ENCODE results near the gene RPS26. TPM values are rescaled to one million over a fixed set of nuclear protein-coding genes. Genes with fewer than 3 reads are reported as not detected.
"Not testable (repeated sequence)": the region's sequence is repeated elsewhere in the genome, so short reads cannot be mapped to it uniquely, and the experiment has no call there.

Gene RPS26
- total RNA-seq, 1 donor from 2014 or later: 43.9 TPM

- Mint-ChIP-seq H3K9me3 (no peaks in the 10 kb centered on the region), H3K4me1 (ENCODE audit: low read depth) (peaks cover 2% of the 10 kb centered on the region), H3K4me3 (ENCODE audit: low read depth) (no peak overlapping the region), H3K27me3 (ENCODE audit: low read depth) (peaks cover 5% of the 10 kb centered on the region), H3K36me3 (ENCODE audit: low read depth) (no peaks in the 10 kb centered on the region), H3K27ac (no peak overlapping the region)
- intact Hi-C loops (cut with micrococcal nuclease): no loop called here
- no peak for DNase-seq (ENCODE audit: low spot score)
Measured at GRCh38 chr12:56061982-56062381, 20.3 kb downstream of the RPS26 start.

DNA sequence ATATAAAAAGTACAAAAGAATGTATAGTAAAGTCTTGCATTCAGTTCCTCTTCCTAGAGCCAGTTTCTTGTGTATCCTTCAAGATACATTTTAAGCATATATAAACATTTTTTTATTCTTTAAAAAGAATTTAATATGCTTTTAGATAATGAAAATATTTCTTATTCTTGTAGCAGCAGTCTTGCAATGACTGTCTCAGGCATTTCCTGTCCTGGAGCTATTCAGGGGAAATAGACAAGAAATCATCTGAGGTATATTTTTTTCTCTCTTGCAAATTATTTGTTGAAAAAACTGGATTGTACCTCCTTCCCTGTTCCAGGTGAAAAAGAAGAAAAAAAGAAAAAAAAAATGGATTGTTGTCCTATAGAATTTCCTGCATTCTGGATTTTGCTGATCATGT, 21.3 kb downstream of the RPS26 start:
- Mint-ChIP-seq H3K9me3 (no peaks in the 10 kb centered on the region), H3K27me3 (ENCODE audit: low read depth) (peaks cover 5% of the 10 kb centered on the region), H3K36me3 (ENCODE audit: low read depth) (no peaks in the 10 kb centered on the region), H3K4me3 (ENCODE audit: low read depth) (no peak overlapping the region), H3K4me1 (ENCODE audit: low read depth) (peaks cover 2% of the 10 kb centered on the region), H3K27ac (no peak overlapping the region)
- intact Hi-C loops (cut with micrococcal nuclease): no loop called here
- no peak for DNase-seq (ENCODE audit: low spot score)

GRCh38 chr12:56071648-56072047, 29.9 kb downstream of the RPS26 start:
- DNase-seq (ENCODE audit: low spot score): no peak
- Mint-ChIP-seq H3K9me3 (no peaks in the 10 kb centered on the region), H3K36me3 (ENCODE audit: low read depth) (no peaks in the 10 kb centered on the region), H3K4me1 (ENCODE audit: low read depth) (peaks cover 7% of the 10 kb centered on the region), H3K27ac (no peak overlapping the region), H3K4me3 (ENCODE audit: low read depth) (no peak overlapping the region), H3K27me3 (ENCODE audit: low read depth) (peaks cover 2% of the 10 kb centered on the region)
- intact Hi-C loops (cut with micrococcal nuclease): no loop called here

DNA sequence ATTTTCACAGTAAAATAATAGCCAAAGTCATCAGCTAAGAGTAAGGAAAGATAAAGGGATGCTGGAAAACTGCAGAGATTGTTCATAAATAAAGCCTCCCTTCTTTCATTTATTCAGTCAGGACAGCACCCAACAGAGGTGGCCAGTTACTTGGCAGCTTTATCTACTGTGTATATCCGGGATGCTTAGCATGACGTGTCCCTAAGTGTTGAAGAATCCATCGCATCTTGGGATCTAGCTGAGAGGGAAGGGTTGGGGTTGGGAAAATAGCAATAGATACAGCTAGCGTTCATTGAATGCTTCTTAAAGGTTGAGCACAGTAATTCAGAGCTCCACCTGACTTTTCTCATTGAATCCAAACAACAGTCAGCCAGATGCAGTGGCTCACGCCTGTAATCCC, 32.7 kb downstream of the RPS26 start:
- Mint-ChIP-seq H3K27ac (no peak overlapping the region), H3K27me3 (ENCODE audit: low read depth) (peaks cover 6% of the 10 kb centered on the region), H3K4me1 (ENCODE audit: low read depth) (peaks cover 7% of the 10 kb centered on the region), H3K9me3 (no peaks in the 10 kb centered on the region), H3K36me3 (ENCODE audit: low read depth) (no peaks in the 10 kb centered on the region), H3K4me3 (ENCODE audit: low read depth) (no peak overlapping the region)
- intact Hi-C loops (cut with micrococcal nuclease): no loop called here
- DNase-seq (ENCODE audit: low spot score): no peak

- not testable (repeated sequence) for H3K4me1 Mint-ChIP-seq (ENCODE audit: low read depth); H3K9me3 Mint-ChIP-seq; H3K36me3 Mint-ChIP-seq (ENCODE audit: low read depth); H3K27ac Mint-ChIP-seq; DNase-seq (ENCODE audit: low spot score); H3K4me3 Mint-ChIP-seq (ENCODE audit: low read depth)
- intact Hi-C loops (cut with micrococcal nuclease): loop anchor here (2.0 kb wide), 1 partner anchor 31 kb away; no protein-coding TSS in a partner anchor
- peaks cover 24% of the 10 kb centered on the region for H3K27me3 Mint-ChIP-seq (ENCODE audit: low read depth)
Measured at GRCh38 chr12:56077966-56078365, 36.2 kb downstream of the RPS26 start.

DNA sequence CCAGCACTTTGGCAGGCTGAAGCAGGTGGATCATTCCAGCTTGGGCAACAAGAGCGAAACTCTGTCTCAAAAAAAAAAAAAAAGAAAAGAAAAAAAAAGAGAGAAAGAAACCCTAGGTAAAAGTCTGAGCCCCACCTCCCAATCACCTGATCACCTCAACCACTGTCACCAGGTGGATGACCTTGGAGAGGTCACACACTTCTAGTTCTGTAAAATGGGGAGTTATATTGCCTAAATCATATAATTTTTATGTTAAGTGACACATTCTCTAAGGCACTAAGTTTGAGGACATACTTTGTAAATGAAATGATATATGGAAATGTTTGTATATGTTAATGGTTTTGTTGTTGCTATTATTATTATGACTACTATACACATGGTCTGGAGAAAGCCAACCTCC, 36.7 kb downstream of the RPS26 start:
- no peaks in the 10 kb centered on the region for H3K36me3 Mint-ChIP-seq (ENCODE audit: low read depth)
- DNase-seq (ENCODE audit: low spot score): no peak
- H3K9me3 Mint-ChIP-seq: no peaks in the 10 kb centered on the region
- peak overlapping the region; percentile 68 for H3K4me3 Mint-ChIP-seq (ENCODE audit: low read depth)
- intact Hi-C loops (cut with micrococcal nuclease): loop anchor here (2.0 kb wide), 1 partner anchor 32 kb away; no protein-coding TSS in a partner anchor
- H3K4me1 Mint-ChIP-seq (ENCODE audit: low read depth): peaks cover 2% of the 10 kb centered on the region
- H3K27ac Mint-ChIP-seq: no peak overlapping the region
- peaks cover 25% of the 10 kb centered on the region for H3K27me3 Mint-ChIP-seq (ENCODE audit: low read depth)

DNA sequence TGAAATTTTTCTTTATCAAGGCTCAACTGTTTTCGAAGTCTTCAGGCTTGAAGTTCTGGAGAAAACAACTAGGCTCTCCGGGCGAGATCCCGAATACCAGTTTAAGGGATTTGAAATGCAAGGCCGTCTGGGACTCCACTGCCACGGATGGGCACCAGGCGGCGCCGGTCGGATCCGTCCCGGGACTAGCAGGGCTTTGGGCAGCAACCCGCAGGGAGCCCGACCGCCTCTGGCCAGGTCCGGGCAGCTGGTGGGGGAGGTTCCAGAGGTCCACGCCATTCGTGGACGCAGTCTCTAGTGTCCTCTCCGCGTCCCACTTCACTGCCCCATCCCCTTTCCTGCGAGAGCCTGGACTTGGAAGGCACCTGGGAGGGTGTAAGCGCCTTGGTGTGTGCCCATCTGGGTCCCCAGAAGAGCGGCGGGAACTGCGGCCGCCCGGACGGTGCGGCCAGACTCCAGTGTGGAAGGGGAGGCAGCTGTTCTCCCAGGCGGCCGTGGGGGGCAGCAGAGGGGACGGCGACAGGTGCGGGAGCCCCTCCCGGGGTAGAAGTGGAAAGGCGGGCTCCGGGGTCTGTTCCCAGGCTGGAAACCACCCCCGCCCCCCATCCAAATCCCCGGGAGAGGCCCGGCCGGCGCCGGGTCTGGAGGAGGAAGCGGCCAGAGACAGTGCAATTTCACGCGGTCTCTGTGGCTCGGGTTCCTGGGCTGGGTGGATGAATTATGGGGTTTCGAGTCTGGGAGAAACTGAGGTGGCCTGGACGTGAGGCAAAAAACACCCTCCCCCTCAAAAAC, 37.4 kb downstream of the RPS26 start:
- Mint-ChIP-seq H3K4me1 (ENCODE audit: low read depth) (peaks cover 2% of the 10 kb centered on the region), H3K9me3 (no peaks in the 10 kb centered on the region), H3K4me3 (ENCODE audit: low read depth) (peak overlapping the region; percentile 68), H3K27me3 (ENCODE audit: low read depth) (peaks cover 31% of the 10 kb centered on the region), H3K36me3 (ENCODE audit: low read depth) (no peaks in the 10 kb centered on the region), H3K27ac (no peak overlapping the region)
- intact Hi-C loops (cut with micrococcal nuclease): loop anchor here (1.0 to 2.0 kb wide), 2 partner anchors 25 to 32 kb away; partner anchors contain the start of gene PA2G4
- DNase-seq (ENCODE audit: low spot score): peak; percentile 37

- H3K4me1 Mint-ChIP-seq (ENCODE audit: low read depth): peaks cover 2% of the 10 kb centered on the region
- intact Hi-C loops (cut with micrococcal nuclease): loop anchor here (1.0 to 2.0 kb wide), 2 partner anchors 24 to 33 kb away; partner anchors contain the start of gene PA2G4
- H3K27me3 Mint-ChIP-seq (ENCODE audit: low read depth): peaks cover 32% of the 10 kb centered on the region
- H3K36me3 Mint-ChIP-seq (ENCODE audit: low read depth): no peaks in the 10 kb centered on the region
- H3K4me3 Mint-ChIP-seq (ENCODE audit: low read depth): peak within 1 kb of the TSS; percentile 68
- no peak within 1 kb of the TSS for H3K27ac Mint-ChIP-seq
- H3K9me3 Mint-ChIP-seq: no peaks in the 10 kb centered on the region
- DNase-seq (ENCODE audit: low spot score): peak; percentile 55
Measured at GRCh38 chr12:56079723-56080555, 38.2 kb downstream of the RPS26 start, which contains the start of gene ERBB3. Gene ERBB3, plus strand, starts transcription at chr12:56080165. Its CDS starts 136 bp downstream, at chr12:56080301.

DNA sequence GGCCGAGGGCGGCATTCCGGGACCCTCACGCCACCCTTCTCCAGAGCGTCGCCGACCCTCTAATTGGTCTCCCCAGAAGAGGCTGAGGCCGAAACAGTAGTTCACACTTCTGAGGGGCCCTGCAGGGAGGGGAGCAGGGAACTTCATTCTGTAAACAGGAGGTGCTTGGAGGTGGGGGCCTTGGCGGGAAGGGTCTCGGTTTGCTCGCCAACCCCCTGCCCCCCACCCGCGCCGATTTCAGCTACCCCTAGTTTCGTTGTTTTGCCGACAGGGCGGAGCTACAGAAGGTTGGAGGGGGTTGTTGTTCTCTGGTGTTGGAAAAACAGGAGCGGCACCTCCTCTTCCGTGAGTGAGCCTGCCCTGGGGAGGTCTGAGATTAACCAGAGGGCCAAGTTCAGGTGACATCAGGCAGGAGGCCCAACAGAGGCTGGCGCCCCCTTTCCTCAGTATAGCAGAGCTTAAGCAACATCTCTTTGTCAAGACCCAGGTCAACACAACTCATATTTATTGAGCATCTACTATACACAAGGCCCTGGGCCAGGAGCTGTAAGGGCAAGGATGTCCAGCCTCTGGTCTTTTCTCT, 38.9 kb downstream of the RPS26 start:
- peaks cover 34% of the 10 kb centered on the region for H3K27me3 Mint-ChIP-seq (ENCODE audit: low read depth)
- intact Hi-C loops (cut with micrococcal nuclease): no loop called here

DNA sequence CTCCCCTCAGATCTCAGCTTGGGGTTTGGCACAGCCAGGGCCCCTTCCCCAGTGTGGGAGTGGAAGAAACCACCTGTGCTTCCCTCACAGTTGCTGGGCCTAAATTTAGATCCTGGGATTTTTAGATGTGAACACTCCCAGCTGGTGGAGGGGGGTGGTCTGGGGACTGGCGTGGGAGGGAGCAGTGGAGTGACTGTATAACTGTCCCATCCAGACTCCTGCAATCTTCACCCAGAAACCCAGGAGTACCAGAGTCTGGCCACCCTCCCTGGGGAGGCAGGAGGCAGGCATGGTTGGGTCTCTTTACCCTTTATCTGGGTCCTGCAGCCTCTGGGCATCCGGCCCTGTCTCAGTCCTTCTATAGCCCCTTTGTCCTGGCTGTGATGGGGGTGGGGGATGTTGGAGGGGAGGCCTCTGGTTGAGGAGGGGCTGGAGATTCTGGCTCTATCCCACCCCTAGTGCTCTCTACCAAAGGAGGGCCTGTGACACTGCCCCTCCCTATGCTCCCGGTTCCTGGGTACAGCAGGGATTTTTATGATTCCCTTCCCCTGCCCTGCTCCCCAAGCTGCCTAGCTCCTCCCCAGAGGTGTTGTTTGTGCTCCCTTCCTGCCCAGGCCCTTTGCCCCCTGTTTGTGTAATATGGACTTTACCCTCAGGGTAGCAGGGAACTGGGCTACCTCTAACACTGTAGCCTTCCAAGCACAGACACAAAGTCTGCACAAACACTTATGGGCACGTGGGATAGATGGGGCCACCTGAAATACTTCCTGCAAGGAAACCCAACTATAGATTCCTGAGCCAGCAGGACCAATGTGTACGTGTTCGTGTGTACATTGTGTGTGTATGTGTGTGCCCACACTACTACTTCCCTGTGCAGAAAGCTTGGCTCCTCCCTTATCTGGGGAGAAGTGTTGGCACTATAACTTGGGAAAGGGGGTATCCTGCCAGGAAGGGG, 40.0 kb downstream of the RPS26 start:
- Mint-ChIP-seq H3K27me3 (ENCODE audit: low read depth) (peaks cover 34% of the 10 kb centered on the region), H3K4me1 (ENCODE audit: low read depth) (peaks cover 4% of the 10 kb centered on the region), H3K4me3 (ENCODE audit: low read depth) (peak overlapping the region; percentile 68), H3K36me3 (ENCODE audit: low read depth) (no peaks in the 10 kb centered on the region), H3K27ac (no peak overlapping the region), H3K9me3 (no peaks in the 10 kb centered on the region)
- DNase-seq (ENCODE audit: low spot score): no peak
- intact Hi-C loops (cut with micrococcal nuclease): no loop called here

More for the DNA sequence above, 38.9 kb downstream of the RPS26 start:
- DNase-seq (ENCODE audit: low spot score): no peak
- Mint-ChIP-seq H3K9me3 (no peaks in the 10 kb centered on the region), H3K4me1 (ENCODE audit: low read depth) (peaks cover 4% of the 10 kb centered on the region), H3K27ac (no peak overlapping the region), H3K4me3 (ENCODE audit: low read depth) (peak overlapping the region; percentile 68), H3K36me3 (ENCODE audit: low read depth) (no peaks in the 10 kb centered on the region)

GRCh38 chr12:56082382-56082781, 40.7 kb downstream of the RPS26 start:
- Mint-ChIP-seq H3K9me3 (no peaks in the 10 kb centered on the region), H3K36me3 (ENCODE audit: low read depth) (no peaks in the 10 kb centered on the region), H3K4me3 (ENCODE audit: low read depth) (no peak overlapping the region), H3K4me1 (ENCODE audit: low read depth) (peaks cover 4% of the 10 kb centered on the region), H3K27me3 (ENCODE audit: low read depth) (peaks cover 34% of the 10 kb centered on the region), H3K27ac (no peak overlapping the region)
- no peak for DNase-seq (ENCODE audit: low spot score)
- intact Hi-C loops (cut with micrococcal nuclease): no loop called here

DNA sequence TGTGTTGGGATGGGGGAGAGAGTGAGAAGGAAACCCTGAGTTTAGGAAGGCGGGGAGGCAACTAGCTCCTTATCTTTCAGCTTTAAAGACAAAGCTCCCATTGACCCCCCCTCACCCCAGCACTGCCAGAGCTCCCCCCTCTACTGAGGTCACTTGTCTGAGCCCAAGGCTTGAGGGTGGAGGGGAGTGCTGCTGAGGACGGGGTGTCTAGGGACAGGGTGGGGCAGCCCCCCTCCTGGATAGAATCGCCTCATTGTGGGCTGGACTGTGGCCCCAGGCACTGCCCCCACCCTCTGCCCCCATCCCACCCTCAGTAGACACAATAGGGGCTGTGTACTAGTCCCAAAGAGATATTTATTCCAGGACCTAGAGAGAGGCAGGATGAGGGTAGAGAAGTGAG, 41.2 kb downstream of the RPS26 start:
- peaks cover 4% of the 10 kb centered on the region for H3K4me1 Mint-ChIP-seq (ENCODE audit: low read depth)
- no peaks in the 10 kb centered on the region for H3K36me3 Mint-ChIP-seq (ENCODE audit: low read depth)
- H3K27me3 Mint-ChIP-seq (ENCODE audit: low read depth): peaks cover 34% of the 10 kb centered on the region
- intact Hi-C loops (cut with micrococcal nuclease): no loop called here
- DNase-seq (ENCODE audit: low spot score): no peak
- no peak overlapping the region for H3K27ac Mint-ChIP-seq
- no peaks in the 10 kb centered on the region for H3K9me3 Mint-ChIP-seq
- H3K4me3 Mint-ChIP-seq (ENCODE audit: low read depth): no peak overlapping the region
